ENCODE results near the gene STRIT1.
A peak's percentile ranks its signal among the peaks of the same experiment; 100 is the strongest.

STRIT1 gene

GRCh38 chr3:155323063-155323666 lies 29.7 kb upstream of the STRIT1 start:
- H4K20me1 ChIP-seq (ENCODE audit: insufficient read depth, low read length, poor library complexity, severe bottlenecking), result no peaks in the 10 kb centered on the region
- no peaks in the 10 kb centered on the region for H3K36me3 ChIP-seq (ENCODE audit: insufficient read depth, low read length)
- H3K27me3 ChIP-seq (ENCODE audit: insufficient read depth, low read length, poor library complexity, severe bottlenecking), result no peaks in the 10 kb centered on the region
- H3K4me2 ChIP-seq (ENCODE audit: low read depth, low read length, poor library complexity, severe bottlenecking), result no peak overlapping the region
- no peaks in the 10 kb centered on the region for H3K79me2 ChIP-seq (ENCODE audit: insufficient read depth, low read length)
- H3K4me1 ChIP-seq (ENCODE audit: insufficient read depth, low read length, poor library complexity, severe bottlenecking), result peaks cover 6% of the 10 kb centered on the region
- no peaks in the 10 kb centered on the region for H3F3A ChIP-seq (ENCODE audit: low read depth)
- H3K4me3 ChIP-seq (ENCODE audit: low read length, poor library complexity, severe bottlenecking), result no peak overlapping the region
- H3K9me2 ChIP-seq (replicated peaks; ENCODE audit: low read depth, low read length), result no peaks in the 10 kb centered on the region
- peak; percentile 86 for TF ChIP-seq CTCF (conservative IDR thresholded peaks at IDR 0.05; ENCODE audit: low read length)
- no peak for TF ChIP-seq EZH2phosphoT487 (IDR thresholded peaks at IDR 0.05; ENCODE audit: borderline replicate concordance)
- H3K9me3 ChIP-seq (ENCODE audit: insufficient read depth, low read depth, low read length), result no peaks in the 10 kb centered on the region
- no peak overlapping the region for H3K9ac ChIP-seq (ENCODE audit: low read depth, low read length, poor library complexity, severe bottlenecking)
- H2AFZ ChIP-seq (ENCODE audit: low read length), result 0 out of 2 replicates have a peak overlapping the region, but pooled peaks have one; percentile 4

GRCh38 chr3:155321418-155321817 lies 27.9 kb upstream of the STRIT1 start:
- H3F3A ChIP-seq (ENCODE audit: low read depth), result no peaks in the 10 kb centered on the region
- H3K4me3 ChIP-seq (ENCODE audit: low read length, poor library complexity, severe bottlenecking), result no peak overlapping the region
- H3K4me1 ChIP-seq (ENCODE audit: insufficient read depth, low read length, poor library complexity, severe bottlenecking), result no peaks in the 10 kb centered on the region
- no peaks in the 10 kb centered on the region for H3K9me2 ChIP-seq (replicated peaks; ENCODE audit: low read depth, low read length)
- H4K20me1 ChIP-seq (ENCODE audit: insufficient read depth, low read length, poor library complexity, severe bottlenecking), result no peaks in the 10 kb centered on the region
- no peaks in the 10 kb centered on the region for H3K9me3 ChIP-seq (ENCODE audit: insufficient read depth, low read depth, low read length)
- H3K79me2 ChIP-seq (ENCODE audit: insufficient read depth, low read length), result no peaks in the 10 kb centered on the region
- no peaks in the 10 kb centered on the region for H3K36me3 ChIP-seq (ENCODE audit: insufficient read depth, low read length)
- no peak overlapping the region for H3K4me2 ChIP-seq (ENCODE audit: low read depth, low read length, poor library complexity, severe bottlenecking)
- no peak overlapping the region for H3K9ac ChIP-seq (ENCODE audit: low read depth, low read length, poor library complexity, severe bottlenecking)
- TF ChIP-seq CTCF (conservative IDR thresholded peaks at IDR 0.05; ENCODE audit: low read length) (no peak), EZH2phosphoT487 (IDR thresholded peaks at IDR 0.05; ENCODE audit: borderline replicate concordance) (no peak)
- no peak overlapping the region for H2AFZ ChIP-seq (ENCODE audit: low read length)
- no peaks in the 10 kb centered on the region for H3K27me3 ChIP-seq (ENCODE audit: insufficient read depth, low read length, poor library complexity, severe bottlenecking)

GRCh38 chr3:155320934-155321333 lies 27.5 kb upstream of the STRIT1 start:
- no peaks in the 10 kb centered on the region for H3K27me3 ChIP-seq (ENCODE audit: insufficient read depth, low read length, poor library complexity, severe bottlenecking)
- no peak overlapping the region for H3K4me2 ChIP-seq (ENCODE audit: low read depth, low read length, poor library complexity, severe bottlenecking)
- H3F3A ChIP-seq (ENCODE audit: low read depth), result no peaks in the 10 kb centered on the region
- H2AFZ ChIP-seq (ENCODE audit: low read length), result no peak overlapping the region
- TF ChIP-seq EZH2phosphoT487 (IDR thresholded peaks at IDR 0.05; ENCODE audit: borderline replicate concordance), result no peak
- TF ChIP-seq CTCF (conservative IDR thresholded peaks at IDR 0.05; ENCODE audit: low read length), result no peak
- no peak overlapping the region for H3K4me3 ChIP-seq (ENCODE audit: low read length, poor library complexity, severe bottlenecking)
- H3K9me3 ChIP-seq (ENCODE audit: insufficient read depth, low read depth, low read length), result no peaks in the 10 kb centered on the region
- H3K36me3 ChIP-seq (ENCODE audit: insufficient read depth, low read length), result no peaks in the 10 kb centered on the region
- no peaks in the 10 kb centered on the region for H3K79me2 ChIP-seq (ENCODE audit: insufficient read depth, low read length)
- H4K20me1 ChIP-seq (ENCODE audit: insufficient read depth, low read length, poor library complexity, severe bottlenecking), result no peaks in the 10 kb centered on the region
- H3K4me1 ChIP-seq (ENCODE audit: insufficient read depth, low read length, poor library complexity, severe bottlenecking), result no peaks in the 10 kb centered on the region
- H3K9ac ChIP-seq (ENCODE audit: low read depth, low read length, poor library complexity, severe bottlenecking), result no peak overlapping the region
- no peaks in the 10 kb centered on the region for H3K9me2 ChIP-seq (replicated peaks; ENCODE audit: low read depth, low read length)

All from Loucy (cell line).